H1 (cell line): ENCODE data around the gene CYP4Z1. TPM values are rescaled to one million over a fixed set of nuclear protein-coding genes. Genes with fewer than 3 reads are reported as not detected.

Source experiments
- CBX5 ChIP-seq: fragments of 300-800, 300-1000 bp; sonication (generic); IDR thresholded peaks from 2 replicates; pipeline ENCODE4 v1.7.1; 2016; ENCODE audit warnings: antibody characterized with exemption, low read length, low read depth
- EGR1 ChIP-seq: IDR thresholded peaks from 2 replicates; pipeline ENCODE4 v1.6.1; 2011; ENCODE audit warnings: low read depth, low read length, borderline replicate concordance
- JUN ChIP-seq: IDR thresholded peaks from 2 replicates; pipeline ENCODE4 v1.6.1; 2011; ENCODE audit warnings: low read depth, mild to moderate bottlenecking, improper control_type of control experiment, low read length
- SAP30 ChIP-seq: fragments of 300-600 bp; sonication (generic); IDR thresholded peaks from 2 replicates; pipeline ENCODE4 v1.7.1; 2012; ENCODE audit warnings: low read length, moderate library complexity, mild to moderate bottlenecking, inconsistent platforms; ENCODE audit not compliant: insufficient read depth, insufficient replicate concordance
- SUZ12 ChIP-seq: fragments of 200-600 bp; sonication (generic); IDR thresholded peaks from 2 replicates; pipeline ENCODE4 v1.6.1; 2012; ENCODE audit warnings: mild to moderate bottlenecking, inconsistent platforms, low read length, moderate library complexity, mixed read lengths
- polyA plus RNA-seq, 7 experiments: library from polyadenylated mRNA; depleted of rRNA in 3 of 7; stranded (reverse) in 5 of 7; unstranded in 2 of 7; fragments of >200 nt in 5 of 7; fragments of 200-250 nt in 2 of 7; gene quantifications; 1 replicate in 5 of 7; 2 replicates in 1 of 7; 4 replicates in 1 of 7; pipeline versions ENCODE4 v1.2.1 to v1.2.3, GENCODE V29; 2011 to 2013; ENCODE audit warnings: missing spikeins in 2 of 7, mixed read lengths in 2 of 7
- total RNA-seq: library from RNA; stranded (reverse); fragmentation: NEBNext Ultra II Directional; extraction: Animal tissue kit (Norgen Biotek cat#: 25700); gene quantifications from 2 replicates; pipeline ENCODE4 v1.2.1, GENCODE V29; 2021
- TF ChIP-seq, protein P1 (sequence below): fragments of 300-600 bp; sonication (generic); IDR thresholded peaks from 2 replicates; pipeline ENCODE4 v1.7.1; 2012; ENCODE audit warnings: low read length, moderate library complexity, mild to moderate bottlenecking, inconsistent platforms; ENCODE audit not compliant: insufficient replicate concordance
- TF ChIP-seq, protein P2 (sequence below): IDR thresholded peaks from 2 replicates; pipeline ENCODE4 v1.6.1; 2012; ENCODE audit warnings: inconsistent platforms
- TF ChIP-seq, protein P3 (sequence below): IDR thresholded peaks from 2 replicates; pipeline ENCODE4 v1.6.1; 2012; ENCODE audit warnings: low read length, inconsistent platforms

Gene CYP4Z1
- total and polyA plus RNA-seq, 2 of the 8 experiments (the other 6 are each of a cell fraction or from before 2014, with no cell fraction given) = not detected

DNA sequence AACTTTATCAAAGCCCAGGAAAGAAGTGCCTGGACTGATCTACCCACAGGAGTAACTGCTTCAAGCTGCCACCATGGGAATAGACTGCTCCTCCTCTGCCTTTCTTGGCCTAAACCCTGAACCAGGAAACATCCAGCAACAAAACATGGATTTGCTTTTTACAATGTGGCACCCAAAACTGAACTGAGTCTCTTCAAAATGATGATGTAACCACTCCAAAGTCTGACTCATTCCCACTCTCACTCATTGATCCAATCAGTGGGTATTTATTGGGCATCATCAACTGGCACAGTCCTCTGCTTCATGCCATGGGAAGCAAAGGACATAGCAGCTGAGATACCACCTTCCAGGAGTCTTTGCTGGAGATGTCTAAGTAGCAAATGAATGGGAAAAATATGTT lies 93.7 kb downstream of the CYP4Z1 start (continued):
- TF ChIP-seq, protein P1, sequence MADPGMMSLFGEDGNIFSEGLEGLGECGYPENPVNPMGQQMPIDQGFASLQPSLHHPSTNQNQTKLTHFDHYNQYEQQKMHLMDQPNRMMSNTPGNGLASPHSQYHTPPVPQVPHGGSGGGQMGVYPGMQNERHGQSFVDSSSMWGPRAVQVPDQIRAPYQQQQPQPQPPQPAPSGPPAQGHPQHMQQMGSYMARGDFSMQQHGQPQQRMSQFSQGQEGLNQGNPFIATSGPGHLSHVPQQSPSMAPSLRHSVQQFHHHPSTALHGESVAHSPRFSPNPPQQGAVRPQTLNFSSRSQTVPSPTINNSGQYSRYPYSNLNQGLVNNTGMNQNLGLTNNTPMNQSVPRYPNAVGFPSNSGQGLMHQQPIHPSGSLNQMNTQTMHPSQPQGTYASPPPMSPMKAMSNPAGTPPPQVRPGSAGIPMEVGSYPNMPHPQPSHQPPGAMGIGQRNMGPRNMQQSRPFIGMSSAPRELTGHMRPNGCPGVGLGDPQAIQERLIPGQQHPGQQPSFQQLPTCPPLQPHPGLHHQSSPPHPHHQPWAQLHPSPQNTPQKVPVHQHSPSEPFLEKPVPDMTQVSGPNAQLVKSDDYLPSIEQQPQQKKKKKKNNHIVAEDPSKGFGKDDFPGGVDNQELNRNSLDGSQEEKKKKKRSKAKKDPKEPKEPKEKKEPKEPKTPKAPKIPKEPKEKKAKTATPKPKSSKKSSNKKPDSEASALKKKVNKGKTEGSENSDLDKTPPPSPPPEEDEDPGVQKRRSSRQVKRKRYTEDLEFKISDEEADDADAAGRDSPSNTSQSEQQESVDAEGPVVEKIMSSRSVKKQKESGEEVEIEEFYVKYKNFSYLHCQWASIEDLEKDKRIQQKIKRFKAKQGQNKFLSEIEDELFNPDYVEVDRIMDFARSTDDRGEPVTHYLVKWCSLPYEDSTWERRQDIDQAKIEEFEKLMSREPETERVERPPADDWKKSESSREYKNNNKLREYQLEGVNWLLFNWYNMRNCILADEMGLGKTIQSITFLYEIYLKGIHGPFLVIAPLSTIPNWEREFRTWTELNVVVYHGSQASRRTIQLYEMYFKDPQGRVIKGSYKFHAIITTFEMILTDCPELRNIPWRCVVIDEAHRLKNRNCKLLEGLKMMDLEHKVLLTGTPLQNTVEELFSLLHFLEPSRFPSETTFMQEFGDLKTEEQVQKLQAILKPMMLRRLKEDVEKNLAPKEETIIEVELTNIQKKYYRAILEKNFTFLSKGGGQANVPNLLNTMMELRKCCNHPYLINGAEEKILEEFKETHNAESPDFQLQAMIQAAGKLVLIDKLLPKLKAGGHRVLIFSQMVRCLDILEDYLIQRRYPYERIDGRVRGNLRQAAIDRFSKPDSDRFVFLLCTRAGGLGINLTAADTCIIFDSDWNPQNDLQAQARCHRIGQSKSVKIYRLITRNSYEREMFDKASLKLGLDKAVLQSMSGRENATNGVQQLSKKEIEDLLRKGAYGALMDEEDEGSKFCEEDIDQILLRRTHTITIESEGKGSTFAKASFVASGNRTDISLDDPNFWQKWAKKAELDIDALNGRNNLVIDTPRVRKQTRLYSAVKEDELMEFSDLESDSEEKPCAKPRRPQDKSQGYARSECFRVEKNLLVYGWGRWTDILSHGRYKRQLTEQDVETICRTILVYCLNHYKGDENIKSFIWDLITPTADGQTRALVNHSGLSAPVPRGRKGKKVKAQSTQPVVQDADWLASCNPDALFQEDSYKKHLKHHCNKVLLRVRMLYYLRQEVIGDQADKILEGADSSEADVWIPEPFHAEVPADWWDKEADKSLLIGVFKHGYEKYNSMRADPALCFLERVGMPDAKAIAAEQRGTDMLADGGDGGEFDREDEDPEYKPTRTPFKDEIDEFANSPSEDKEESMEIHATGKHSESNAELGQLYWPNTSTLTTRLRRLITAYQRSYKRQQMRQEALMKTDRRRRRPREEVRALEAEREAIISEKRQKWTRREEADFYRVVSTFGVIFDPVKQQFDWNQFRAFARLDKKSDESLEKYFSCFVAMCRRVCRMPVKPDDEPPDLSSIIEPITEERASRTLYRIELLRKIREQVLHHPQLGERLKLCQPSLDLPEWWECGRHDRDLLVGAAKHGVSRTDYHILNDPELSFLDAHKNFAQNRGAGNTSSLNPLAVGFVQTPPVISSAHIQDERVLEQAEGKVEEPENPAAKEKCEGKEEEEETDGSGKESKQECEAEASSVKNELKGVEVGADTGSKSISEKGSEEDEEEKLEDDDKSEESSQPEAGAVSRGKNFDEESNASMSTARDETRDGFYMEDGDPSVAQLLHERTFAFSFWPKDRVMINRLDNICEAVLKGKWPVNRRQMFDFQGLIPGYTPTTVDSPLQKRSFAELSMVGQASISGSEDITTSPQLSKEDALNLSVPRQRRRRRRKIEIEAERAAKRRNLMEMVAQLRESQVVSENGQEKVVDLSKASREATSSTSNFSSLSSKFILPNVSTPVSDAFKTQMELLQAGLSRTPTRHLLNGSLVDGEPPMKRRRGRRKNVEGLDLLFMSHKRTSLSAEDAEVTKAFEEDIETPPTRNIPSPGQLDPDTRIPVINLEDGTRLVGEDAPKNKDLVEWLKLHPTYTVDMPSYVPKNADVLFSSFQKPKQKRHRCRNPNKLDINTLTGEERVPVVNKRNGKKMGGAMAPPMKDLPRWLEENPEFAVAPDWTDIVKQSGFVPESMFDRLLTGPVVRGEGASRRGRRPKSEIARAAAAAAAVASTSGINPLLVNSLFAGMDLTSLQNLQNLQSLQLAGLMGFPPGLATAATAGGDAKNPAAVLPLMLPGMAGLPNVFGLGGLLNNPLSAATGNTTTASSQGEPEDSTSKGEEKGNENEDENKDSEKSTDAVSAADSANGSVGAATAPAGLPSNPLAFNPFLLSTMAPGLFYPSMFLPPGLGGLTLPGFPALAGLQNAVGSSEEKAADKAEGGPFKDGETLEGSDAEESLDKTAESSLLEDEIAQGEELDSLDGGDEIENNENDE = no peak
- no peak for TF ChIP-seq SUZ12
- TF ChIP-seq, protein P2, sequence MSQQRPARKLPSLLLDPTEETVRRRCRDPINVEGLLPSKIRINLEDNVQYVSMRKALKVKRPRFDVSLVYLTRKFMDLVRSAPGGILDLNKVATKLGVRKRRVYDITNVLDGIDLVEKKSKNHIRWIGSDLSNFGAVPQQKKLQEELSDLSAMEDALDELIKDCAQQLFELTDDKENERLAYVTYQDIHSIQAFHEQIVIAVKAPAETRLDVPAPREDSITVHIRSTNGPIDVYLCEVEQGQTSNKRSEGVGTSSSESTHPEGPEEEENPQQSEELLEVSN = no peak
- no peak for TF ChIP-seq SAP30
- no peak for TF ChIP-seq EGR1
- no peak for TF ChIP-seq JUN
- TF ChIP-seq CBX5 = no peak
- TF ChIP-seq, protein P3, sequence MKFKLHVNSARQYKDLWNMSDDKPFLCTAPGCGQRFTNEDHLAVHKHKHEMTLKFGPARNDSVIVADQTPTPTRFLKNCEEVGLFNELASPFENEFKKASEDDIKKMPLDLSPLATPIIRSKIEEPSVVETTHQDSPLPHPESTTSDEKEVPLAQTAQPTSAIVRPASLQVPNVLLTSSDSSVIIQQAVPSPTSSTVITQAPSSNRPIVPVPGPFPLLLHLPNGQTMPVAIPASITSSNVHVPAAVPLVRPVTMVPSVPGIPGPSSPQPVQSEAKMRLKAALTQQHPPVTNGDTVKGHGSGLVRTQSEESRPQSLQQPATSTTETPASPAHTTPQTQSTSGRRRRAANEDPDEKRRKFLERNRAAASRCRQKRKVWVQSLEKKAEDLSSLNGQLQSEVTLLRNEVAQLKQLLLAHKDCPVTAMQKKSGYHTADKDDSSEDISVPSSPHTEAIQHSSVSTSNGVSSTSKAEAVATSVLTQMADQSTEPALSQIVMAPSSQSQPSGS = no peak
